ENCODE measurements around the gene ZSCAN4.

Gene ZSCAN4

DNA sequence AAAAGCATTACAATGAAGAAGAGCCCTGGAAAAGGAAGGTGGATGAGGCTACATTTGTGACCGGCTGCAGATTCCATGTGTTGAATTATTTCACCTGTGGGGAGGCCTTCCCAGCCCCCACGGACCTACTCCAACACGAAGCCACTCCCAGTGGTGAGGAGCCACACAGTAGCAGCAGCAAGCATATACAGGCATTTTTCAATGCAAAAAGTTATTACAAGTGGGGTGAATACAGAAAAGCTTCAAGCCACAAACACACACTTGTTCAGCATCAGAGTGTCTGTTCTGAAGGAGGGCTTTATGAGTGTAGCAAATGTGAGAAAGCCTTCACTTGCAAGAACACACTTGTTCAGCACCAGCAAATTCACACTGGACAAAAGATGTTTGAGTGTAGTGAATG, 18.0 kb downstream of the ZSCAN4 start:
- no peak for DNase-seq

DNA sequence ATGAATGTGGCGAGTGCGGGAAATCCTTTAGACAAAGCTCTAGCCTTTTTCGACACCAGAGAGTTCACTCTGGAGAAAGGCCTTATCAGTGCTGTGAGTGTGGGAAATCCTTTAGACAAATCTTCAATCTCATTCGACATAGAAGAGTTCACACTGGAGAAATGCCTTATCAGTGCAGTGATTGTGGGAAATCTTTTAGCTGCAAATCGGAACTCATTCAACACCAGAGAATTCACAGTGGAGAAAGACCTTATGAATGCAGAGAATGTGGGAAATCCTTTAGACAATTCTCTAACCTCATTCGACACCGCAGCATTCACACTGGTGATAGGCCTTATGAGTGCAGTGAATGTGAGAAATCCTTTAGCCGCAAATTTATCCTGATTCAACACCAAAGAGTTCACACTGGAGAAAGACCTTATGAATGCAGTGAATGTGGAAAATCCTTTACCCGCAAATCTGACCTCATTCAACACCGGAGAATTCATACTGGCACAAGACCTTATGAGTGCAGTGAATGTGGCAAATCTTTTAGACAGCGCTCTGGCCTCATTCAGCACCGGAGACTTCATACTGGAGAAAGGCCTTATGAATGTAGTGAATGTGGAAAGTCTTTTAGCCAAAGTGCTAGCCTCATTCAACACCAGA, 18.8 kb downstream of the ZSCAN4 start:
- DNase-seq = no peak

DNA sequence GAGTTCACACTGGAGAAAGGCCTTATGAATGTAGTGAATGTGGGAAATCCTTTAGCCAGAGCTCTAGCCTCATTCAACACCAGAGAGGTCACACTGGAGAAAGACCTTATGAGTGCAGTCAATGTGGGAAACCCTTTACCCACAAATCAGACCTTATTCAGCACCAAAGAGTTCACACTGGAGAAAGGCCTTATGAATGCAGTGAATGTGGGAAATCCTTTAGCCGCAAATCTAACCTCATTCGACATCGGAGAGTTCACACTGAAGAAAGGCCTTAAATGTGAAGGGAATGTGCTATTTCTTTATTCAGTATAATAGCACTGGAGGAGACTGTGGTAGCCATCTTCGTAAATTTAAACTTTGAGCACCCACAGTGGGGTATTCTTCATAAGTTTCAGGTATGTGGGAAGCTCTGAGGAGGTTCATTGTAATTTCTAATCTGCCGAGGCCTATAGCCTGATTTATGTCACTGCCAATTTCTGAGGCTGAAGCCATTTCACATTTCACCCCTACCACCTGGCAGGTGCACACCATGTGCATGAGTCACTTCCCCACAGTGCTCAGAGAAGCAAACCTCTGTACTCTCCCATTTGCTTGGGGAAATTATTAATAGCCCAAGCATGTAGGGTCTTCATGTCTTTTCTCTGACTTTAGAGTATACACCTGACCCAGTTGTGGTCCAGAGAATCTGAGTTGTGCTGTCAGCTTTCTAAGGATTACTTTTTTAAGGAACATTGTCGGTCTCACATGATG, 19.5 kb downstream of the ZSCAN4 start:
- DNase-seq = no peak

- DNase-seq = no peak
Measured at GRCh38 chr19:57689750-57690149, 21.0 kb downstream of the ZSCAN4 start.

DNA sequence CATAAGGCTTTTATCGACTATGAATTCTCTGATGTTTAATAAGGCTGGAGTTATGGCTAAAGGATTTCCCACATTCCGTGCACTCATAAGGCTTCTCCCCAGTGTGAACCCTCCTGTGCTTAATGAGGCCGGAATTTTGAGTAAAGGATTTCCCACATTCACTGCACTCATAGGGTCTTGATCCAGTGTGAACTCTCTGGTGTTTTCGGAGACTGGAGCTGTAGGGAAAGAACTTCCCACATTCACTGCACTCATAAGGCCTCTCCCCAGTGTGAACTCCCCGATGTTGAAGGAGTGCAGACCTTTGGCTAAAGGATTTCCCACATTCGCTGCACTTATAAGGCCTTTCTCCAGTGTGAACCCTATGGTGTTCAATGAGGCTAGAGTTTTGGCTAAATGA, 32.9 kb downstream of the ZSCAN4 start:
- no peak for DNase-seq

GRCh38 chr19:57706346-57706745, 37.6 kb downstream of the ZSCAN4 start:
- DNase-seq = no peak

- DNase-seq = no peak
Measured at GRCh38 chr19:57708641-57709361, 40.1 kb downstream of the ZSCAN4 start, which contains the start of gene ZNF154. TSS of gene ZNF154 (minus strand) at chr19:57709204. CDS start at chr19:57708971, 233 bp downstream.

DNA sequence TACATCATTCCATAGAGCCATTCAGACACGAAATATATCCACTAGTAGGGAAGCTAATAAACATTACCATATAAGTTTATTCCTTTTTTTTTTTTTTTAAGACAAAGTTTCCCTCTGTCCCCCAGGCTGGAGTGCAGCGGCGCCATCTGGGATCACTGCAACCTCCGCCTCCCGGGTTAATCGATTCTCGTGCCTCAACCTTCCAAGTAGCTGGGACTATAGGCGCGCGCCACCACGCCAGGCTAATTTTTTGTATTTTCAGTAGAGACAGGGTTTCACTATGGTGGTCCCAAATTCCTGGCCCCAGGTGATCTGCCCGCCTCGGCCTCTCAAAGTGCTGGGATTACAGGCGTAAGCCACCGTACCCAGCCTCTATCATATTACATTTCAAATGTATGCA, 40.9 kb downstream of the ZSCAN4 start:
- DNase-seq = no peak

- no peak for DNase-seq
Measured at GRCh38 chr19:57712222-57712621, 43.5 kb downstream of the ZSCAN4 start.

GRCh38 chr19:57719424-57719823, 50.7 kb downstream of the ZSCAN4 start:
- no peak for DNase-seq

DNA sequence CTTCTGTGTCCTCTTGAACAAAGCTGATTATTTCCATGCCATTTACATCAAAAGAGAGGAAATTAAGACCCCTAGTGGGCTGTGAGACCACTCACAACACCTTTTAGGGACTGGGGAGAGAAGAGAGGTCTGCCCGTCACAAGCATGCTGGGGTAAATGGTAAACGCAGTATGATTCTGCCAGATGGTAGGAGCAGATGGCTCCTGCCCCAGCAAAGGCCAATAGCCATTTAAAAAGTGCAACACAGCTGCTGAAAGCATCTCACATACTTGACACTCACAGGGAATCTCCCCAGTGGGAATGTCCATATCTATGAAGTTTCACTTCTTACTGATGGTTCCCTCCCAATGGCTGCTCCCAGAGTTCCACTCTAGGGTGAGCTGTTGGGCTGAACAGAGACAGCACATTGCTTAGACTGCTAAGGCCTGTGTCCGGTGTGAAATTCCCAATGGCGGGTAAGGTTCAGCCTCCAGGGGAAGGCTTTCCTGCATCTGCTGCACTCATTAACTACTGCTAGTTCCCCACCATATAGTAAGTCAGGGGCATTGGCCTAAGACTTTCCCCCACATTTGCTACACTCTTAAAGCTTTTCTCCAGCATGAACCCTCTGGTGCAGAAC, 51.3 kb downstream of the ZSCAN4 start:
- DNase-seq = no peak

- no peak for DNase-seq
Measured at GRCh38 chr19:57720878-57721277, 52.1 kb downstream of the ZSCAN4 start.
